Adrenal gland (tissue), 12 donors: ENCODE results near the gene PTX4. TPM values are rescaled to one million over a fixed set of nuclear protein-coding genes. Genes with fewer than 3 reads are reported as not detected.

ENCODE experiments used
- DNase-seq, 7 donors: peaks; one replicate each; pipeline ENCODE4 v3.0.0-alpha.2; 2019 to 2020
- H3K27ac ChIP-seq, 5 donors: fragments of 200-600 bp; sonication (generic) in 4 of 5; 1 replicate in 3 of 5; 2 replicates in 2 of 5; pipeline versions ENCODE4 v1.5.1 to v1.8.0; 2016 to 2020; ENCODE audit warnings: mild to moderate bottlenecking in 1 of 5
- H3K27me3 ChIP-seq: fragments of 200-600 bp; 2 replicates; pipeline ENCODE4 v1.8.0; 2021
- H3K36me3 ChIP-seq, 2 donors: fragments of 200-600 bp; replicated peaks in 1 of 2; 1 replicate in 1 of 2; 2 replicates in 1 of 2; pipeline versions ENCODE4 v1.5.1 to v1.8.0; 2018 to 2022
- H3K4me1 ChIP-seq, 2 donors: fragments of 200-600 bp; replicated peaks in 1 of 2; 1 replicate in 1 of 2; 2 replicates in 1 of 2; pipeline versions ENCODE4 v1.5.1 to v1.8.0; 2018 to 2021
- H3K4me3 ChIP-seq, 4 donors: fragments of 200-600 bp; sonication (generic) in 3 of 4; one replicate each; pipeline ENCODE4 v1.5.1; 2016 to 2018
- H3K9me3 ChIP-seq, 3 donors: fragments of 200-600 bp; sonication (generic) in 1 of 3; replicated peaks in 1 of 3; 1 replicate in 2 of 3; 2 replicates in 1 of 3; pipeline versions ENCODE4 v1.5.1 to v1.8.0; 2016 to 2021
- CTCF ChIP-seq, 6 experiments: fragments of 450-650 bp in 4 of 6; fragments of 200-600 bp in 2 of 6; sonication (generic) in 1 of 6; IDR thresholded peaks; 1 replicate in 5 of 6; 2 replicates in 1 of 6; pipeline versions ENCODE4 v1.5.1 to v1.8.0; 2016 to 2021; ENCODE audit warnings: antibody characterized with exemption in 6 of 6, mild to moderate bottlenecking in 2 of 6, moderate library complexity in 1 of 6
- POLR2A ChIP-seq, 2 donors: fragments of 450-650 bp; IDR thresholded peaks; one replicate each; pipeline ENCODE4 v1.6.1; 2017; ENCODE audit warnings: antibody characterized with exemption in 2 of 2, mild to moderate bottlenecking in 2 of 2, moderate library complexity in 1 of 2
- WGBS, 4 donors: extraction: QIAGEN DNeasy Blood & Tissue Kit in 2 of 4; methylation state at CpG; one replicate each; pipeline versions ENCODE4 v1.1.5 to v1.1.7; 2013 to 2017; 5-methylcytosine and 5-hydroxymethylcytosine counted together
- intact Hi-C, 2 donors: fragments of 100-400 bp; cut with DNase I; formaldehyde crosslinking; loops; one replicate each; pipeline versions ENCODE4 v1.14.1 to v1.15.0; 2022 to 2023
- polyA plus RNA-seq, 3 donors: library from polyadenylated mRNA; stranded (reverse); fragments of 200-250 nt in 2 of 3; fragments of 350-450 nt in 1 of 3; fragmentation: Illumina TruSeq in 1 of 3; extraction: RNeasy Lipid Tissue Mini Kit (QIAGEN cat#74804) in 1 of 3; gene quantifications; one replicate each; pipeline ENCODE4 v1.2.3, GENCODE V29; 2013 to 2014
- total RNA-seq, 9 donors: library from RNA; depleted of rRNA in 4 of 9; stranded (reverse); fragments of >200 nt in 4 of 9; fragments of 120-200 nt in 1 of 9; fragmentation: NEBNext Ultra II Directional in 1 of 9; extraction: Animal tissue kit (Norgen Biotek cat#: 25700) in 1 of 9; gene quantifications; one replicate each; pipeline versions ENCODE4 v1.1.0 to v1.2.4, GENCODE V29; 2013 to 2023
- donor health status: healthy with polysubstance abuse.
- donor health status: Bipolar disorder and iron deficiency.
- donor health status: DM: yes; HTN: yes; CAD: no.
- donor health status: DM: no; HTN: no; CAD: no.
- donor health status: DM: no; HTN: no; CAD: no.
- donor health status: DM: yes; HTN: yes; CAD: no.

Gene PTX4
- total and polyA plus RNA-seq, 12 donors: 0.16 to 1.4 (median 0.57) TPM; not detected in 4

DNA sequence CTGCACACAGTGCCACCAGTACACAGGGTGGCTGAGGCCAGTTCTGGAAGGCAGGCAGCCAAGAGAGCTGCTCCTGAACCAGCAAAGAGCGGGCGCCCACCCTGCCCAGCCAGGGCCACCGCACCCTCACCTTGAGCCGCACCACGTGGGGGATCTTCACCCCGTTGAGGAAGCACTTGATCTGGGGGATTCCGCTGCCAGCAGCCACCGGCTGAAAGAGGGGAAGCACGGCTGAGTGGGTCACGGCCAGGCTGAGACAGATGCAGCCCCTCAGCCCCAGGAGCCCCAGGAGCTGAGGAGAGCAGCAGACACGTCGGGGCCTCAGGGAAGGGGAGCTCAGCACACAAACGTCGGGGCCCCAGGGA is 29.8 kb downstream of the PTX4 start:
- TF ChIP-seq CTCF (IDR thresholded peaks at IDR 0.05) (no peak), POLR2A (IDR thresholded peaks at IDR 0.05) (no peak)
- intact Hi-C loops: no loop called here
- no peak for DNase-seq
- Histone ChIP-seq H3K36me3 (peaks cover 0 to 63% of the 10 kb centered on the region in 2 donors), H3K27me3 (no peaks in the 10 kb centered on the region), H3K4me1 (peaks cover 0 to 8% of the 10 kb centered on the region in 2 donors), H3K27ac (no peak overlapping the region), H3K4me3 (no peak overlapping the region), H3K9me3 (no peaks in the 10 kb centered on the region)
- 68 to 78% (median 74%) methylated on average over 13 to 14 of the region's 14 CpGs; no CpG with 5 or more reads in 1 of the 4 donors for WGBS, 4 donors

GRCh38 chr16:1458336-1458976 is 30.3 kb downstream of the PTX4 start:
- Histone ChIP-seq H3K36me3 (peaks cover 0 to 68% of the 10 kb centered on the region in 2 donors), H3K27me3 (no peaks in the 10 kb centered on the region), H3K4me1 (peaks cover 0 to 8% of the 10 kb centered on the region in 2 donors), H3K9me3 (no peaks in the 10 kb centered on the region), H3K27ac (no peak overlapping the region), H3K4me3 (no peak overlapping the region)
- DNase-seq: no peak
- WGBS, 4 donors: 90 to 94% (median 93%) methylated on average over 23 to 26 of the region's 26 CpGs
- intact Hi-C loops: no loop called here
- TF ChIP-seq POLR2A (IDR thresholded peaks at IDR 0.05) (no peak), CTCF (IDR thresholded peaks at IDR 0.05) (no peak)

GRCh38 chr16:1457489-1458245 is 31.1 kb downstream of the PTX4 start:
- no peak for DNase-seq
- Histone ChIP-seq H3K9me3 (no peaks in the 10 kb centered on the region), H3K36me3 (peaks cover 0 to 76% of the 10 kb centered on the region in 2 donors), H3K4me1 (peaks cover 0 to 8% of the 10 kb centered on the region in 2 donors), H3K27ac (no peak overlapping the region), H3K4me3 (no peak overlapping the region), H3K27me3 (no peaks in the 10 kb centered on the region)
- no peak for TF ChIP-seq POLR2A (IDR thresholded peaks at IDR 0.05)
- WGBS, 4 donors: 90 to 94% (median 91%) methylated on average over 20 to 42 of the region's 42 CpGs
- intact Hi-C loops: no loop called here

DNA sequence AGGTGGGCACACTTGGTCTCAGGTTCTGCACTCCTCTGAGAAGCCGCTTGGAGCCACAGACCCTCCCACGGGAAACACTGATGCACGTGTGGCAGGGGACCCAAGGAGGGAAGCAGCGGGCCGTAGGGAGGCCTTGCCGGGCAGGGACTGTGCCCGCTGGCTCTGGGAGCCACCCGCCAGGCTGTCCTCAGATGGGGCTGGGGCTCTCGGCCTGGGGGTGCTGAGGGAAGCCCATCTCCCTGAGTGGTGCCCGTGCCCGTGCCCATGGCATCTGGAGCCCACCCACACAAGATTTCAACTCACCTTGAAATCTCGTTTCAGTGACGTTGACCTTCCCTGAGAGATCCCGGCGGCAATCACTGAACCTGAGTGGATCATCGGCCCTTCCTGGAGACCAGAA is 31.8 kb downstream of the PTX4 start:
- peaks cover 0 to 84% of the 10 kb centered on the region in 2 donors for H3K36me3 ChIP-seq
- no peak overlapping the region for H3K4me3 ChIP-seq
- H3K9me3 ChIP-seq: no peaks in the 10 kb centered on the region
- intact Hi-C loops: no loop called here
- DNase-seq: no peak
- peaks cover 0 to 8% of the 10 kb centered on the region in 2 donors for H3K4me1 ChIP-seq
- TF ChIP-seq POLR2A (IDR thresholded peaks at IDR 0.05) (no peak), CTCF (IDR thresholded peaks at IDR 0.05) (no peak)
- 79 to 96% (median 90%) methylated on average over 14 to 16 of the region's 16 CpGs for WGBS, 4 donors
- H3K27ac ChIP-seq: no peak overlapping the region
- H3K27me3 ChIP-seq: no peaks in the 10 kb centered on the region
